K562 treated with DMSO at 1 percent for 48 hours (cell line): ENCODE data around the gene CMPK2. TPM values are rescaled to one million over a fixed set of nuclear protein-coding genes. Genes with fewer than 3 reads are reported as not detected.

Source experiments
- total RNA-seq: library from RNA; unstranded; fragments of 300-600 nt; gene quantifications from 2 replicates; pipeline ENCODE4 v1.2.3, GENCODE V29; 2022; ENCODE audit warnings: low replicate concordance; ENCODE audit errors: extremely low read depth

The CMPK2 gene
- not detected in 2 replicates for total RNA-seq

GRCh38 chr2:6865346-6866274 lies at the start of gene CMPK2:
Gene CMPK2, minus strand, starts transcription at chr2:6865907. Its CDS starts 211 bp downstream, at chr2:6865696.

GRCh38 chr2:6877402-6878304 lies 11.9 kb upstream of the CMPK2 start, which contains the start of gene RSAD2:
Gene RSAD2, plus strand, starts transcription at chr2:6877777. Its CDS starts 24 bp downstream, at chr2:6877801.

Other genes starting within 250 kb of the CMPK2 start
- not detected in 2 replicates for gene RSAD2, start 11.9 kb upstream of the CMPK2 start, total RNA-seq
- gene RNF144A, start 51.5 kb upstream of the CMPK2 start, total RNA-seq: not detected in 2 replicates